Keratinocyte (primary cell): ENCODE data around the gene GBX2. TPM values are rescaled to one million over a fixed set of nuclear protein-coding genes. Genes with fewer than 3 reads are reported as not detected.
A peak's percentile ranks its signal among the peaks of the same experiment; 100 is the strongest.

Experiments
- DNase-seq: peaks from one replicate; pipeline ENCODE4 v3.0.0-alpha.2; 2011; ENCODE audit warnings: low read depth, missing footprints, low spot score
- FAIRE-seq: peaks from 2 replicates; lab custom pipeline; 2011; peaks lifted over from hg19 to GRCh38; lab: Jason Lieb, UNC
- H2AFZ ChIP-seq: 2 replicates; pipeline ENCODE4 v1.6.0; 2012; ENCODE audit warnings: low read length, control low read depth, inconsistent platforms; ENCODE audit not compliant: control insufficient read depth
- H3K27ac ChIP-seq: 2 replicates; pipeline ENCODE4 v1.5.1; 2011; ENCODE audit warnings: low read length; ENCODE audit not compliant: control insufficient read depth, insufficient read depth
- H3K27me3 ChIP-seq: 3 replicates; pipeline ENCODE4 v1.6.0; 2011; ENCODE audit warnings: low read length; ENCODE audit not compliant: control insufficient read depth, insufficient read depth; ENCODE audit errors: extremely low read depth
- H3K36me3 ChIP-seq, 2 experiments: 2 replicates in 1 of 2; 3 replicates in 1 of 2; pipeline ENCODE4 v1.5.1; 2011; ENCODE audit warnings: low read length in 2 of 2, mild to moderate bottlenecking in 1 of 2; ENCODE audit not compliant: control insufficient read depth in 2 of 2, insufficient read depth in 2 of 2; ENCODE audit errors: extremely low read depth in 1 of 2
- H3K4me1 ChIP-seq: 3 replicates; pipeline ENCODE4 v1.5.1; 2011; ENCODE audit warnings: low read length; ENCODE audit not compliant: control insufficient read depth, insufficient read depth; ENCODE audit errors: extremely low read depth
- H3K4me2 ChIP-seq: 3 replicates; pipeline ENCODE4 v1.6.0; 2011; ENCODE audit warnings: low read depth, low read length; ENCODE audit not compliant: control insufficient read depth, insufficient read depth; ENCODE audit errors: extremely low read depth
- H3K4me3 ChIP-seq, 3 experiments: fragments of 200-600 bp in 1 of 3; sonication (generic) in 1 of 3; 2 replicates in 2 of 3; 3 replicates in 1 of 3; pipeline ENCODE4 v1.5.1; 2011 to 2016; ENCODE audit warnings: low read length in 3 of 3, mild to moderate bottlenecking in 3 of 3, control low read depth in 2 of 3, inconsistent platforms in 1 of 3, low read depth in 1 of 3, mixed read lengths in 1 of 3, mixed run types in 1 of 3, moderate library complexity in 1 of 3; ENCODE audit not compliant: control insufficient read depth in 2 of 3, insufficient read depth in 2 of 3; ENCODE audit errors: extremely low read depth in 1 of 3
- H3K79me2 ChIP-seq: 2 replicates; pipeline ENCODE4 v1.6.0; 2012; ENCODE audit warnings: low read length; ENCODE audit not compliant: control insufficient read depth, insufficient read depth
- H3K9ac ChIP-seq: 3 replicates; pipeline ENCODE4 v1.6.0; 2011; ENCODE audit warnings: low read length; ENCODE audit not compliant: control insufficient read depth, insufficient read depth; ENCODE audit errors: extremely low read depth
- H3K9me1 ChIP-seq: 3 replicates; pipeline ENCODE4 v1.6.0; 2011; ENCODE audit warnings: low read length; ENCODE audit not compliant: control insufficient read depth, insufficient read depth; ENCODE audit errors: extremely low read depth
- H3K9me3 ChIP-seq: 2 replicates; pipeline ENCODE4 v1.5.1; 2012; ENCODE audit warnings: low read depth, low read length; ENCODE audit not compliant: control insufficient read depth
- H4K20me1 ChIP-seq: 3 replicates; pipeline ENCODE4 v1.6.0; 2011; ENCODE audit warnings: low read length; ENCODE audit not compliant: control insufficient read depth, insufficient read depth; ENCODE audit errors: extremely low read depth
- EZH2 ChIP-seq: IDR thresholded peaks from one replicate; pipeline ENCODE4 v1.6.1; 2012; ENCODE audit warnings: inconsistent platforms, mild to moderate bottlenecking, low read length, moderate library complexity
- dilution Hi-C: fragments of 300-500 bp; cut with MboI; formaldehyde crosslinking; loops from one replicate; pipeline ENCODE4 v1.7.0; 2020; ENCODE audit warnings: low sequenced_read_pairs; ENCODE audit not compliant: extremely low pct_ligation_motif_present
- polyA plus RNA-seq, 5 experiments: library from polyadenylated mRNA; depleted of rRNA in 3 of 5; stranded (reverse) in 3 of 5; stranded (forward) in 1 of 5; unstranded in 1 of 5; fragments of >200 nt; gene quantifications; 1 replicate in 1 of 5; 2 replicates in 3 of 5; 3 replicates in 1 of 5; pipeline versions ENCODE4 v1.2.1 to v1.2.3, GENCODE V29; 2011 to 2012; ENCODE audit warnings: missing spikeins in 2 of 5, low read depth in 1 of 5, low replicate concordance in 1 of 5
- TF ChIP-seq, protein P1 (sequence below), 3 experiments: IDR thresholded peaks in 1 of 3; conservative IDR thresholded peaks in 1 of 3; optimal IDR thresholded peaks in 1 of 3; 2 replicates in 2 of 3; 3 replicates in 1 of 3; pipeline versions ENCODE3 to v1.5.1; 2011; ENCODE audit warnings: low read length in 3 of 3, mild to moderate bottlenecking in 3 of 3, moderate library complexity in 2 of 3, control low read depth in 1 of 3, inconsistent platforms in 1 of 3; ENCODE audit not compliant: insufficient read depth in 2 of 3; ENCODE audit errors: extremely low read depth in 1 of 3

GBX2 gene
- polyA plus RNA-seq, 1 donor (not counting 4 experiments of a cell fraction or from before 2014, with no cell fraction given), result 0.17 TPM

DNA sequence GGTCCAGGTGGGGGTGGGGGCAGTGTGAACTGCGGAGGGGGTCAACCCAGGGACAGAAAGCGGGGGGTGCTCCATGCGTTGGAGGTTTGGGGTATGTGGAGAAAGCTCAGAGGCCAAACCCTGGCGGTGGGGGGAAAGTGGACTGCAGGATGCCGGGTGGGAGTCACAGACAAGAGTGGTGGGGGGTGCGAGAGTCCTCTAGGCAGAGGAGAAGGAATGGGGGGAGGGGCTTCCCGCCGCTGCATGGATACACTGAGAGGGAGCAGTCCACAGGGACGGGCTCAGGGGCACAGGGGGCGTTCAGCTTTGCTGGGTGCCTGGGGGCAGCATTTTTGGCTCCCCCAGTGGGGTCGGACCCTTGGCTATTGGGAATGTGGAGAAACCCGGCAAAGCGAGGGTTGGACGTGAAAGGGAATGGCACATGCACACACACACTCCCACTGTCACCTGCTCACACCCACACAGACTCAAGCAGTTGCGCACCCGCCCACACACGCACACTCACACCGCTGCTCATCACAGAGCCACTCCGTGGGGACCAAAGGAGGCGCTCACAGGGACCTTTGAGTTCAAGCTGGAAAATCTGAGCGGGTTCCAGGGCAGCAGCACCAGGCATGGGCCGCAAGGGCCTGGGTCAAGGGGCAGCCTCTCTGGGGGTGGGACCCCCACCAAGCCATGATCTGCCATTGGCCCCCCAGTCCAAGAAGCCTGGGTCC, 7.7 kb downstream of the GBX2 start:
- H2AFZ ChIP-seq, result no peak overlapping the region
- peaks cover 19% of the 10 kb centered on the region for H3K4me1 ChIP-seq
- DNase-seq, result no peak
- dilution Hi-C loops, result no loop called here
- no peaks in the 10 kb centered on the region for H4K20me1 ChIP-seq
- no peak overlapping the region for H3K4me3 ChIP-seq
- no peak for TF ChIP-seq EZH2
- TF ChIP-seq, protein P1, sequence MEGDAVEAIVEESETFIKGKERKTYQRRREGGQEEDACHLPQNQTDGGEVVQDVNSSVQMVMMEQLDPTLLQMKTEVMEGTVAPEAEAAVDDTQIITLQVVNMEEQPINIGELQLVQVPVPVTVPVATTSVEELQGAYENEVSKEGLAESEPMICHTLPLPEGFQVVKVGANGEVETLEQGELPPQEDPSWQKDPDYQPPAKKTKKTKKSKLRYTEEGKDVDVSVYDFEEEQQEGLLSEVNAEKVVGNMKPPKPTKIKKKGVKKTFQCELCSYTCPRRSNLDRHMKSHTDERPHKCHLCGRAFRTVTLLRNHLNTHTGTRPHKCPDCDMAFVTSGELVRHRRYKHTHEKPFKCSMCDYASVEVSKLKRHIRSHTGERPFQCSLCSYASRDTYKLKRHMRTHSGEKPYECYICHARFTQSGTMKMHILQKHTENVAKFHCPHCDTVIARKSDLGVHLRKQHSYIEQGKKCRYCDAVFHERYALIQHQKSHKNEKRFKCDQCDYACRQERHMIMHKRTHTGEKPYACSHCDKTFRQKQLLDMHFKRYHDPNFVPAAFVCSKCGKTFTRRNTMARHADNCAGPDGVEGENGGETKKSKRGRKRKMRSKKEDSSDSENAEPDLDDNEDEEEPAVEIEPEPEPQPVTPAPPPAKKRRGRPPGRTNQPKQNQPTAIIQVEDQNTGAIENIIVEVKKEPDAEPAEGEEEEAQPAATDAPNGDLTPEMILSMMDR (optimal IDR thresholded peaks at IDR 0.05 in 1 of 3, IDR thresholded peaks at IDR 0.05 in 1 of 3, conservative IDR thresholded peaks at IDR 0.05 in 1 of 3; ENCODE audit: extremely low read depth in 1 of 3, insufficient read depth in 2 of 3, low read length in 3 of 3), result no peak
- no peaks in the 10 kb centered on the region for H3K79me2 ChIP-seq
- H3K36me3 ChIP-seq, result no peaks in the 10 kb centered on the region
- H3K9me3 ChIP-seq, result no peaks in the 10 kb centered on the region
- H3K4me2 ChIP-seq, result no peak overlapping the region
- H3K27me3 ChIP-seq, result peaks cover 38% of the 10 kb centered on the region
- H3K27ac ChIP-seq, result no peak overlapping the region
- no peak for FAIRE-seq
- no peaks in the 10 kb centered on the region for H3K9me1 ChIP-seq
- no peak overlapping the region for H3K9ac ChIP-seq

DNA sequence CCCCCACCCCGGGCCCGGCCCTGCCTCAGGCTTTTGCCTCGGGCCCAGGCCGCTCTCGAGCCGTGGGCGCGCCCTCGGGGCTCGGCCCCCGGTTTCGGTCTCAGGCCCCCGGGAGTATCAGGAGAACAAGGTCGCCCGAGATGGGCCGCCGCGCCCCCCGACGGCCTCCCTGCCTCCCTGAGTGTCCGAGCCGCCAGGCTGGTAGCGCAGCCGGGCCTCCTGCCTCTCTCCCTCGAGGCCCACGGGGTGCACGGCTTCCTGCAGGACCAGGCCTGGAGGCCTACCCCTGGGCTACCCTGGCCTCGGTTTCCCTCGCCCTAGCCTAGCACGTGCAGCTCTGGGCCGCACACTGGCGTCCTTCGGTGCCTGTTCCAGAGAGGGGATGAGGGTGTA, 8.4 kb downstream of the GBX2 start:
- H3K27me3 ChIP-seq, result peaks cover 31% of the 10 kb centered on the region
- FAIRE-seq, result no peak
- H3K4me2 ChIP-seq, result no peak overlapping the region

More for the DNA sequence above, 8.4 kb downstream of the GBX2 start:
- no peak overlapping the region for H2AFZ ChIP-seq
- H3K9ac ChIP-seq, result no peak overlapping the region
- H3K27ac ChIP-seq, result no peak overlapping the region
- no peaks in the 10 kb centered on the region for H3K36me3 ChIP-seq
- TF ChIP-seq, protein P1 (optimal IDR thresholded peaks at IDR 0.05 in 1 of 3, IDR thresholded peaks at IDR 0.05 in 1 of 3, conservative IDR thresholded peaks at IDR 0.05 in 1 of 3; ENCODE audit: extremely low read depth in 1 of 3, insufficient read depth in 2 of 3, low read length in 3 of 3), result no peak
- TF ChIP-seq EZH2, result peak; percentile 27
- H3K4me1 ChIP-seq, result peaks cover 17% of the 10 kb centered on the region
- H3K4me3 ChIP-seq, result no peak overlapping the region
- H4K20me1 ChIP-seq, result no peaks in the 10 kb centered on the region
- dilution Hi-C loops, result no loop called here
- H3K79me2 ChIP-seq, result no peaks in the 10 kb centered on the region
- no peaks in the 10 kb centered on the region for H3K9me1 ChIP-seq
- H3K9me3 ChIP-seq, result no peaks in the 10 kb centered on the region
- no peak for DNase-seq
